Kidney (tissue), 14 donors: ENCODE measurements around the gene INO80B. TPM values are rescaled to one million over a fixed set of nuclear protein-coding genes. Genes with fewer than 3 reads are reported as not detected.

Source experiments
- DNase-seq, 5 donors: peaks; one replicate each; pipeline ENCODE4 v3.0.0-alpha.2; 2013 to 2020
- FAIRE-seq: peaks from 2 replicates; lab custom pipeline; 2012; peaks lifted over from hg19 to GRCh38; lab: Jason Lieb, UNC
- H3K27ac ChIP-seq, 2 donors: one replicate each; pipeline ENCODE4 v1.7.0; 2013; ENCODE audit warnings: low read depth in 2 of 2, low read length in 2 of 2, inconsistent platforms in 1 of 2
- H3K27me3 ChIP-seq: one replicate; pipeline ENCODE4 v1.7.1; 2013; ENCODE audit warnings: low read length, inconsistent platforms; ENCODE audit not compliant: control insufficient read depth, insufficient read depth
- H3K36me3 ChIP-seq, 3 donors: one replicate each; pipeline versions ENCODE4 v1.7.0 to v1.7.1; 2013; ENCODE audit warnings: low read length in 3 of 3, control low read depth in 1 of 3, inconsistent platforms in 1 of 3; ENCODE audit not compliant: insufficient read depth in 3 of 3, control insufficient read depth in 2 of 3
- H3K4me1 ChIP-seq, 3 donors: one replicate each; pipeline versions ENCODE4 v1.7.0 to v1.7.1; 2013; ENCODE audit warnings: low read length in 3 of 3, inconsistent platforms in 1 of 3, low read depth in 1 of 3; ENCODE audit not compliant: control insufficient read depth in 2 of 3, insufficient read depth in 2 of 3
- H3K4me3 ChIP-seq, 3 donors: one replicate each; pipeline versions ENCODE4 v1.7.0 to v1.8.1; 2013; ENCODE audit warnings: low read length in 3 of 3, control low read depth in 1 of 3, inconsistent platforms in 1 of 3
- H3K9ac ChIP-seq, 3 donors: one replicate each; pipeline versions ENCODE4 v1.7.0 to v1.7.1; 2013; ENCODE audit warnings: low read length in 3 of 3, control low read depth in 1 of 3, inconsistent platforms in 1 of 3
- H3K9me3 ChIP-seq, 3 donors: one replicate each; pipeline versions ENCODE4 v1.7.0 to v1.7.1; 2013; ENCODE audit warnings: low read length in 3 of 3, control low read depth in 1 of 3, inconsistent platforms in 1 of 3; ENCODE audit not compliant: control insufficient read depth in 2 of 3, insufficient read depth in 1 of 3
- intact Hi-C: fragments of 100-400 bp; cut with DNase I; formaldehyde crosslinking; loops from one replicate; pipeline ENCODE4 v1.11.1; 2022
- polyA plus RNA-seq: library from polyadenylated mRNA; stranded (reverse); fragments of 350-450 nt; fragmentation: Illumina TruSeq; extraction: RNeasy Lipid Tissue Mini Kit (QIAGEN cat#74804); gene quantifications from one replicate; pipeline ENCODE4 v1.2.3, GENCODE V29; 2014; ENCODE audit warnings: low read depth, low replicate concordance; ENCODE audit not compliant: insufficient read depth
- total RNA-seq: library from RNA; stranded (reverse); fragmentation: NEBNext Ultra II Directional; extraction: Animal tissue kit (Norgen Biotek cat#: 25700); gene quantifications from one replicate; pipeline ENCODE4 v1.2.1, GENCODE V29; 2021
- TF ChIP-seq, protein P1 (sequence below): IDR thresholded peaks from 3 replicates; pipeline ENCODE4 v1.5.1; 2012; ENCODE audit warnings: mild to moderate bottlenecking, moderate library complexity, borderline replicate concordance; ENCODE audit not compliant: insufficient read depth; ENCODE audit errors: extremely low read depth
- donor health status: control.
- donor health status: control.
- donor health status: control.
- donor health status: control.
- donor health status: control.
- donor health status: DM: yes; HTN: yes; CAD: no.
- donor health status: Normal renal cell carcinoma (clear cell type).

The INO80B gene
- total and polyA plus RNA-seq, 2 donors from 2014 or later, result 37.0 to 44.2 TPM

DNA sequence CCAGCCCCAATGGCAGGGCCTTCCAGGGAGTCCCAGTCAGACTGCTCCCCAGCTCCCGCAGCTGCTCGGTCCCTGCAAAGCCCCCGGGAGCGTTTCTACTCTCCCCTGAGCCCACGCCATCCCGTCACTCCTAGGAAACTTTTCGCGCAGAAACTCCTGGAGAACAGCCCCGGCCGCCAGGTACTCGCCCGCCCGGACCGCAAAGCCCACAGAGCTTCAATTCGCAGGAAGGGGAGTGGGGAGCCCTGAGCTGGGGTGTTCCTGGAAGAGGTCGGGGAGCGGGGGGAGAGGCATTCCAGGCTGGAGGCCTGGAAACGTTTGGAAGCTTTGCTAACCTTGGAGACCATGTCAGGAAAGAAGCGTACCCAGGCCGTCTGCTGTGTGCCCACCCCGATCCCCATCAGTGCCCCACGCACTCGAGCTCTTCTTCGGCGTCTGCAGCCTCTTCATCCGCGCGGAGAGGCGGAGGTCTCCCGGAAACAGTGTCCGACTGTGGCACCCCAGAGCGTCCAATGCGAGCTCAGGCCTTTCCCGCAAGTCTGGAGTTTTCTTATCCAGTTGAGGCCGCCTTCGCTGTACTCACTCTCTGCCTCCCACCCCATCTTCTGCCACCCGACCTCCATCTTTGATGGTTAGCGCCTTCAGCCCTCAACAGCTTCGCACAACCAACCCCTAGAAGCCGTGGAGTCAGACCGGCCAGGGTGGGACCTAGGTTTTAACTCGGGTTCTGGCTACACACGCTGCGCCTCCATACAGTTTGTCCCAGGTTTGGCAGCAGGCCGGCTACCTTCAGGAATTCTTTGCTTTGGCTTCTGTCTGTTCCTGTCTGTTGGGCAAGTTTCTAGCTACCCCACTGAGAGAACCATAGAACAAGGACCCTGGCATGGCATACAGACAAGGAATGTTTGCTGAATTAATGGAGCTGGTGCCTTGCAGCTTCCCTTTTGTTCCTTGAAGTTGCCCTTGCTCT, 48.9 kb downstream of the INO80B start:
- no peak for FAIRE-seq
- peak overlapping the region in 2 of 3 donors; percentile 12 to 34 for H3K9ac ChIP-seq
- intact Hi-C loops, result no loop called here

DNA sequence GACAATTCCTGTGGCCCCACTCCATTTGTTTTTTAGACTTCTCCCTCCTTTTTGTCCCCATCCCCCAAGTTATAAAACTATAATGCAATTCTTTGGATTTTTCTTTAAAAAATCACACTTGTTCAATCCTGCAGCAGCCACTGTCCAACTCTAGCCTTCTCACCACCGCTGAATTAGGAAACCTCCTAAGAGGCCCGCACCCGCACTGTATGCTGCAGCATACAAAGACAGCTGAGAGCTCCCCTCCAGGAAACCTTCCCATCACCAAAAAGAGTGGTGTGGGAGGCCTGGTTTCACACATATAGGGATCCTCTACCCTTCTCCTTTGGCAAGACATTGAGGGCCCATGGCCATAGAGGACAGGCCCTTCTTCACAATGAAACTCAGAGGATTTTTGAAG, 49.7 kb downstream of the INO80B start:
- Histone ChIP-seq H3K9ac (no peak overlapping the region), H3K27ac (no peak overlapping the region), H3K4me1 (peaks cover 0 to 19% (median 12%) of the 10 kb centered on the region in 3 donors), H3K4me3 (no peak overlapping the region), H3K9me3 (no peaks in the 10 kb centered on the region), H3K36me3 (peaks cover 3 to 17% (median 8%) of the 10 kb centered on the region in 3 donors), H3K27me3 (peaks cover 12% of the 10 kb centered on the region)
- TF ChIP-seq, protein P1, sequence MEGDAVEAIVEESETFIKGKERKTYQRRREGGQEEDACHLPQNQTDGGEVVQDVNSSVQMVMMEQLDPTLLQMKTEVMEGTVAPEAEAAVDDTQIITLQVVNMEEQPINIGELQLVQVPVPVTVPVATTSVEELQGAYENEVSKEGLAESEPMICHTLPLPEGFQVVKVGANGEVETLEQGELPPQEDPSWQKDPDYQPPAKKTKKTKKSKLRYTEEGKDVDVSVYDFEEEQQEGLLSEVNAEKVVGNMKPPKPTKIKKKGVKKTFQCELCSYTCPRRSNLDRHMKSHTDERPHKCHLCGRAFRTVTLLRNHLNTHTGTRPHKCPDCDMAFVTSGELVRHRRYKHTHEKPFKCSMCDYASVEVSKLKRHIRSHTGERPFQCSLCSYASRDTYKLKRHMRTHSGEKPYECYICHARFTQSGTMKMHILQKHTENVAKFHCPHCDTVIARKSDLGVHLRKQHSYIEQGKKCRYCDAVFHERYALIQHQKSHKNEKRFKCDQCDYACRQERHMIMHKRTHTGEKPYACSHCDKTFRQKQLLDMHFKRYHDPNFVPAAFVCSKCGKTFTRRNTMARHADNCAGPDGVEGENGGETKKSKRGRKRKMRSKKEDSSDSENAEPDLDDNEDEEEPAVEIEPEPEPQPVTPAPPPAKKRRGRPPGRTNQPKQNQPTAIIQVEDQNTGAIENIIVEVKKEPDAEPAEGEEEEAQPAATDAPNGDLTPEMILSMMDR, result no peak
- FAIRE-seq, result no peak
- no peak for DNase-seq
- intact Hi-C loops, result no loop called here

More for the DNA sequence above, 48.9 kb downstream of the INO80B start:
- H3K9me3 ChIP-seq, result no peaks in the 10 kb centered on the region
- peak in 3 of 5 donors; percentile 14 to 64 (median 20) for DNase-seq
- H3K27ac ChIP-seq, result peak overlapping the region; percentile 70 to 87
- TF ChIP-seq, protein P1, result no peak
- H3K36me3 ChIP-seq, result peaks cover 3 to 17% (median 8%) of the 10 kb centered on the region in 3 donors
- H3K4me3 ChIP-seq, result peak overlapping the region; percentile 4 to 89 (median 83)
- H3K27me3 ChIP-seq, result peaks cover 9% of the 10 kb centered on the region
- peaks cover 0 to 25% (median 14%) of the 10 kb centered on the region in 3 donors for H3K4me1 ChIP-seq

DNA sequence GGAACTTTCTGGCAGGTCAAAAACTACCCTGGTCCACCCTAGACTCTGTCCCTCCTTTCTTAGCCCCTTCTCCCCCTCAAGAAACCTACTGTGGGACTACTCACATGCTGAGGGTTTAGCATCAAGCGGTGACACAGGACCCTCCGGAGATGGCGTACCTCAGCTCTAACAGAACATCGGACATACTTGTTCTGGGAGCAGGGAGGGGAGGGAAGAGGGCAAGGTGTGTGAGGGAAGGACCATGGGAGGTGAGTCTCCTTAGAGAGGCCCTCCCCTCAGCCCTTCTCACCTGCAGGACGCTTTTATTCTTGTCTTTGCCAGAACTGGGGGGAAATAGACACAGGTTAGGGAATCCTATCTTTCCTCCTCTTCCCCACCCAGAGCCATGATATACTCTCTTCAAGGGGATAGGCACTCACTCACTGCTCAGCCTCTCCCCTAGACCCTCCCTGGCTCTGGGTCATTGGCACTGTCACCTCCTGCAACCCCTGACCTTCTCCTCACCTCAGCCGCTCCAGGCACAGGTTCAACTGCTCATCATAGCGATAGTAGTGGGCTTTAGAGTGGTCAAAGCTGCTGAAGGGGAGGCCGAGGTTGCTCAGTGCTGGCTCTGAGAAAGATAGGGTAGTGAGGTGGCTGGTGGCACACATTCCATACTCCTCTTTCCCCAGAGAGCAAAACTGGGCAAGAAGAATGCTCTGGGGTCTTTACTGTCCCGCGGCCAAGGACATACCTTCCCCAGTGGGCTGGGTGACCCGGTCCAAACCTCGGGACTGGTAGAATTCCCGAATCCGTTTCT, 50.8 kb downstream of the INO80B start:
- TF ChIP-seq, protein P1, result no peak
- DNase-seq (no peak), FAIRE-seq (no peak)
- H3K27ac ChIP-seq, result no peak overlapping the region
- H3K4me1 ChIP-seq, result peaks cover 0 to 19% (median 12%) of the 10 kb centered on the region in 3 donors
- intact Hi-C loops, result no loop called here
- no peaks in the 10 kb centered on the region for H3K9me3 ChIP-seq
- peaks cover 20% of the 10 kb centered on the region for H3K27me3 ChIP-seq
- peaks cover 3 to 17% (median 8%) of the 10 kb centered on the region in 3 donors for H3K36me3 ChIP-seq
- H3K9ac ChIP-seq, result no peak overlapping the region
- H3K4me3 ChIP-seq, result peak overlapping the region in 1 of 3 donors; percentile 8
